GM18511 (cell line): Measurements from ENCODE around the gene ATP8B2.
"Not testable (repeated sequence)": the region's sequence is repeated elsewhere in the genome, so short reads cannot be mapped to it uniquely, and the experiment has no call there.

ENCODE experiments used
- ATAC-seq: cut with Tn5 transposase; IDR thresholded peaks from one replicate; pipeline ENCODE4 v1.9.1; 2021; ENCODE audit warnings: mild to moderate bottlenecking, moderate library complexity; ENCODE audit not compliant: unreplicated experiment

The ATP8B2 gene

DNA sequence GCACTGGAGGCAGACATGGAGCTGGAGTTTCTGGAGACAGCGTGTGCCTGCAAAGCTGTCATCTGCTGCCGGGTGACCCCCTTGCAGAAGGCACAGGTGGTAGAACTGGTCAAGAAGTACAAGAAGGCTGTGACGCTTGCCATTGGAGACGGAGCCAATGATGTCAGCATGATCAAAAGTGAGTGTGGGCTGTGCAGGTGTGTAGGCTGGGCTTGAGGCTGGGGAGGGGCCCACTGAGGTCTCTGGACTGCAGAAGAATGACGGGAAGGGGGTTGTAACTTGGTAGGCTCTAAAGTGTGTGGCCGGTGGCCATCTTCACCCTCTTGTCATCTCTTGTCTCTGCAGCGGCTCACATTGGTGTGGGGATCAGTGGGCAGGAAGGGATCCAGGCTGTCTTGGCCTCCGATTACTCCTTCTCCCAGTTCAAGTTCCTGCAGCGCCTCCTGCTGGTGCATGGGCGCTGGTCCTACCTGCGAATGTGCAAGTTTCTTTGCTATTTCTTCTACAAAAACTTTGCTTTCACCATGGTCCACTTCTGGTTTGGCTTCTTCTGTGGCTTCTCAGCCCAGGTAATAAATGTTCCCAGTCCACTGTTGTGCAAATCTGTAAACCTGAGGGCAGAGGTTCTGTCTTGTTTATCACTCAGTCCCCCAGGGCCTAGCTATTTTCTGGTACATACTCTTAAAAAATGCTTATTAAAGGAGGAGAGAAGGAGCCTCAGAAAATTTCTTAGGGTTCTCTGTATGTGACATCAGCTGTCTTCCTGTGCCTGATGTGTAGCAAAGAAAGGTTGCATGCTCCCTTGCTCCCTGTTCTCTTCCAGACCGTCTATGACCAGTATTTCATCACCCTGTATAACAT lies 19.9 kb downstream of the ATP8B2 start:
- ATAC-seq = no peak

DNA sequence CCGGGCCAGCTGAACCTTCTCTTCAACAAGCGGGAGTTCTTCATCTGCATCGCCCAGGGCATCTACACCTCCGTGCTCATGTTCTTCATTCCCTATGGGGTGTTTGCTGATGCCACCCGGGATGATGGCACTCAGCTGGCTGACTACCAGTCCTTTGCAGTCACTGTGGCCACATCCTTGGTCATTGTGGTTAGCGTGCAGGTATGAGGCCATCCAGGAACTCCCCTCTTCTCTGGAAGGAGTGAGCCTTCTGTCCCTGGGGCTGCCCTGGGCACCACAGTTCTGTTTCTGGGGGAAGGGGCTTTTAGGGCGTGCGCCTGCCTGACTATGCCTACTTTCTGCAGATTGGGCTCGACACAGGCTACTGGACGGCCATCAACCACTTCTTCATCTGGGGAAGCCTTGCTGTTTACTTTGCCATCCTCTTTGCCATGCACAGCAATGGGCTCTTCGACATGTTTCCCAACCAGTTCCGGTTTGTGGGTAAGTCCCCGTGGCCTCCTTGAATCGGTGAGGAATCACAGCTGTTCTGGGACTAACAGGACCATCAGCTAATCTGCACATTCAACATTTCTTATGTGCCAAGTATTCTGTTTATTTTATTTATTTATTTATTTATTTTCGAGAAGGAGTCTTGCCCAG lies 21.1 kb downstream of the ATP8B2 start:
- no peak for ATAC-seq

DNA sequence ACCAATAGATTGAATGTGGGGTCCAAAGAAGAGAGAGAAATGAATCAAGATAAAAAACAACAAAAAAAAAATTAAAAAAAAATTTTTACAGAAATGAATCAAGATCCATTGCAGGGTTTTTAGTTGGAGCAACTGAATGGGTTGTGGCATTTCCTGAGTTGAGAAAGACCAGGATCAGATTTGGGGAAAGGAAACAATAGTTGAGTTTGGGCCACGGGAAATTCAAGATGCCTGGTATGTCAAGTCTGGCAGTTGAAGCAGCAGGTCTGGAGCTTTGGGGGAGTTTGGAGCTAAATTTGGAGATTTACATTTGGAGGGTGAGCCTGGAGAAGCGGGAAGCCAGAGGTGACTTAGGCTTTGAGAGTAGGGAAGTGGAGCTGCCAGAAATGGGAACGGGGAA lies 22.6 kb downstream of the ATP8B2 start:
- no peak for ATAC-seq

DNA sequence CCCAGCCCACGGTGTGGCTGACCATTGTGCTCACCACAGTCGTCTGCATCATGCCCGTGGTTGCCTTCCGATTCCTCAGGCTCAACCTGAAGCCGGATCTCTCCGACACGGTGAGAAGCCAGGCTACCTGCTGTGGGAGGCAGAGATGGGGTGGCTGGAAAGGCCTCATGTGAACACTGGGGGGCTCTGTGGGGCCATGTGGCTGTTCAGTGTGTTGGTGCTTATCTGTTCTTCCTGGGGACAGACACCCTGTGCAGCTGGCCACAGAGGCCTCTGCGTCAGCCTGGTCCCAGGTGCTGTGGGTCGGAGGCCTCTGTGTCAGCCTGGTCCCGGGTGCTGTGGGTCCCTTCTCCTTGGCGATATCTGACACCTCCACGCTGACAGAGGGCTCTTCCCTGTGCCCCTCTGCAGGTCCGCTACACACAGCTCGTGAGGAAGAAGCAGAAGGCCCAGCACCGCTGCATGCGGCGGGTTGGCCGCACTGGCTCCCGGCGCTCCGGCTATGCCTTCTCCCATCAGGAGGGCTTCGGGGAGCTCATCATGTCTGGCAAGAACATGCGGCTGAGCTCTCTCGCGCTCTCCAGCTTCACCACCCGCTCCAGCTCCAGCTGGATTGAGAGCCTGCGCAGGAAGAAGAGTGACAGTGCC lies 23.2 kb downstream of the ATP8B2 start:
- ATAC-seq = no peak

DNA sequence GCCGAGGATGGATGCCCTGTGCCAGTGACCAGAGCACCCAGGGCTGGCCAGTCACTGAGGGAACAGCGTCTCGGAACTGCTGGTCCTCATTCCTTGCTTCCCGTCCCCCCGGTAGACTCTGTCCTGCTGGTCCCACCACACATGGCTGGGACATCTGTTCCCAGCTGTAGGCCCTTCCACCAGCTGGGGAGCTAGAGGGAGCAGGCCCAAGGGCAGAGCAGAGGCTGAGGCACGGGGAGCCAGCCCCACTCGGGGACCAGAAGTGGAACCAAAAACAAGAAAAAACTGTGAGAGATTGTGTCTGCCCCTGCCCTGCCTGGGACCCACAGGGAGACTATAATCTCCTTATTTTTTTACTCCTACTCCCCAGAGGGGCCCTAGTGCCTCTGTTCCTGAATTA lies 23.8 kb downstream of the ATP8B2 start:
- ATAC-seq = no peak

DNA sequence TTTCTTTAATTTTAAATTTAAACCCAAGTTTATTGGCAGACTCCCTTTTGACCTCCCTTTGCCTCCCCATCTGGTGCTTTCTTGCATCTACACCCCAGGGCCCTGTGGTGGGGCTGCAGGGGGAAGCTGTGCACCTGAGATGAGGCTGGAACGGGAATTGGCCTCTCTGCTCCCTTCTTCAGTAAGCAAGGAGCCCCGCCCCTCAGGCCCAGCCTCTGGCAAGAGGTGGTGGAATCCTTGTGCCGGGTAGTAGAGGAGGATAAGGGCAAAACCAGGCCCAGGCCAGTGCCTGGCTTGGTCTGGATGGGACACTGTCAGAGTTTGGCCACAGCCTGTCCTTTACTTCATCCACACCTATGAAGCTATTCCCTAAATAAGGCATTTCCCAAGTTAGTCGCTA lies 25.1 kb downstream of the ATP8B2 start:
- ATAC-seq = no peak

DNA sequence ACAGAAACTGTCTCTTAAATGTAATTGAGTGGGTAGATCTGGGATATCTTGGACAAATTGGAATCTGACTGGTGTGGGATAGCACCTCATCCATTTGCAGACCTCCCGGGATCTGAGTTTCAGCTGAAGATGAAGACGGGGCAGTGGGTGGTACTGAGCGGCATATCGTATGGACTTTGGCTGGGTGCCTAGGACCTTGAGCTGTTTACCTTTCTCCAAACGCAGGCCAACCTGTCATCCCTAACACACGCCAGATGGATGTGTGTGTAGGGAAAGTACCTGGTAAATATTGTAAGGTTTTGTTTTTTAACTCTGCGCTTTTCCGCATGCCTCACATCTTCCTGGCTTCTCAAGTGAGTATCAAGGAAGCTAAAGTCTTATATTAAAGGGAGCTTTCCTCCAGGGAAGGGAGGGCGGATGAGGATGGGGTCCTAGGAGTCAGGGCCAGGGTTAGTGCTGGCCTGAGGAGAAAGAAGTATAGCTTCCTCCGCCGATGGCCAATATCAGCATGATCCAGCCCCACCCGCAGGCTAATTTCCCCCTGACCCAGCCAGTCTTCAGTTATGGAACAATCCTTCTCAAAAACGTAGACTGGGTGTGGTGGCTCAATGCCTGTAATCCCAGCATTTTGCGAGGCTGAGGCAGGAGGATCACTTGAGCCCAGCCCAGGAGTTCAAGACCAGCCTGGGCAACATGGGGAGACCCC lies 26.2 kb downstream of the ATP8B2 start:
- no peak for ATAC-seq

DNA sequence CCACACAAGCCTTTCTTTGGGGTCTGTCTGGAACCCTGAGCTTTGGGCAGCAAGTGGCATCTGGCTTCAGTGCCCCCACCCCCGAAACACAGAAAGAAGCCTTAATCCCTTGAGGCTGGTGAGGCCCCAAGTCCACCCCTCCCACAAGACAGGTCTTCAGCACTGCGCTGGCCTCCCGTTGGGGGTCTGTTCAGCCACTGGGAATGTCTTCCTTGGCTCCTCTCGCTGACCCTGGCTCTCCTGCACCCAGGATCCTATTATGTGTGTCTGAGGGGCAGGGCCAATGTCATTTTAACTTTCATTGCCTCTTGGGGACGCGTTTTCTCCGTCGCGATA lies 26.9 kb downstream of the ATP8B2 start:
- ATAC-seq = no peak

DNA sequence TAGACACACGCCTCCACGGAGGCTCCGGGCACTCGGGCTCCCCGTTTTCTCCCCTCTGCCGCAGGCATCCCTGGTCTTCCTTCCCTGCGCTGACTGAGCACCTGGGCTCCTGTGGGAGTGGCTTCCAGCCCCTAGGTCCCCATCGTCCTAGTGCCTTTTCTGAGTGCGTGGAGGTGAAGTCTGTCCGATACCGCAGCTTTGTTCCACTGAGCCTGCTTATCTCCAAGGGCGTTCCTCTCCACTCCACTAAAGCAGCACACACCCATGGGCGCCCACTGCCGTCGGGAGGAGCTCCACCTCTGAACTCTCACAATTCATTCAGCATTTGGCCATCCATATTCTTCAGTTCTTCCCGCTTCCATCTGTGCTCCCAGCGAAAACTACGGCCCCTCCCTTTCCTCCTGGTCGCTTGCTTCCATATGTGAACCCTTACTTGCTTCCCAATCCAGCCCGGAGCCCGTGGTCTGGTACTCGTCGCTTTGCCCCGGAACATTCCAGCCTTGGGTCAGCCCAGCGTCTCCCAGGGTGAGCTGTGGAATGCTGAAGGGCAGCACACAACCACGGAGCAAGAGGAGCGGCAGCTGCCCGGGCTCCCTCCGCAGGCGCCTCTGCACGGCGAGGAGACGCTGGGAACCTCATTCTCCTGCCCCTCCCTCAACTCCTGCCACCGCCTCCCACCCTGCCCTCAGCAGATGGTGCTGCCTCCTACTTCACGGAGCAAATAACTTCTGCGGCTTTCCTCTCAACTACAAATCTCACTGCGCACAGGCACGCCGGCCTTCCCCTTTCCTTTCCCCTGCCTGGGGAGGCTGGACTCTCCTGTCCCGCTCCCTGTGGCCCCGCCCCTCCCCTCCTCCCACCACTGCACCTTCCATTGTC lies 27.5 kb downstream of the ATP8B2 start:
- ATAC-seq = no peak

DNA sequence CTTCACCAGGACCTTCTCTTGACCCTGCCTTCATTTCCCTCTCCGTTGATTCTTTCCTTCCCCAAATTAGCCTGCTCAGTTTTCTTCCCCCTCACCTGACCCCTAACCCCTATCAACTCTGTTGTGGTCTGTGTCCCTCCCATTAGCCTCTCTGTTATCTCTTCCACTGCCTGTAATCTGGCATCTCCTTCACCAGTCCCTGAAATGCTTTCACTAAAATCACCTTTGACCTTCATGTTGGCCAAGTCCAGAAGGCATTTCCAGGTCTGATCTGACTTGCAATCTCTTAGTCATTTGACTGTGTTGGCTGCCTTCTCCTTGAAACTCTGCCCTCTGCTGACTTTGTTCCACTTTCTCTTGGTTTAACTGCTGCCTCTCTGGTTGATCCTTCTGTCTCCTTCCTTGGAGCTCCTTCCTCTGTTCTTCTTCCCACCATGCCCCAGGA lies 28.2 kb downstream of the ATP8B2 start:
- ATAC-seq = no peak

DNA sequence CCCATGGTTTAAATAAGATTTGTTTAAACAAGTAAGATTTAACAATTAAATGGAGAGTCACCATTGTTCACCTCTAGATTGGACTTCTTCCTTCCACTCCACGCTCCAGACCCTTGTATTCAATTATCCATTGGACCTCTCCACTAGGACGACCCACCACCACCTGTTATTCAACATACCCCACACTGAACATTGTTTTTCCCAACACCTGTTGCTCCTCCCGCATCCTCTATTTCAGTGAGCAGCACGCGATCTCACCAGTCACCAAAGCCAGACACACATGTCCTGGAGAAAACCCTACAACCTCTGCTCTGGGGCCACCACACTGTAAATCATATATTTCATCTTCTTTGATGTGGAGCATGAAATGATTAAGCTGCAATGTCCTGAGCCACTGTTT lies 28.6 kb downstream of the ATP8B2 start:
- no peak for ATAC-seq

DNA sequence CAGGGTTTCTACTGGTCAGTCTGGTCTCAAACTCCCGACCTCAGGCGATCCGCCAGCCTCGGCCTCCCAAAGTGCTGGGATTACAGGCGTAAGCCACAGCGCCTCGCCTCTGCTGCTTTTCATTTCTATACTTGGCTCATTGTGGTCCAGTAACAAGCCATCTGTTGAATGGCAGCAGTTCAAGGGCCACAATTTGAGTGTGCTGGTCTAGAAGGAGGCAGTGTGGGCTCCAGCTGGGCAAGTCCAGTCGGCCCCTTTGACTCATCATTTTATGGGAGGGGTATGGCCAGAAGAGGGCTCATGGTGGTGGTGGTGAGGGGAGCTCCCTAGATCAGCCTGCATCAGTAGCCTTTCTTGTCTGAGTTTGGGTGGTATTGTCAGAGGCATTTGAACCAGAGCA lies 33.2 kb downstream of the ATP8B2 start:
- ATAC-seq = no peak

DNA sequence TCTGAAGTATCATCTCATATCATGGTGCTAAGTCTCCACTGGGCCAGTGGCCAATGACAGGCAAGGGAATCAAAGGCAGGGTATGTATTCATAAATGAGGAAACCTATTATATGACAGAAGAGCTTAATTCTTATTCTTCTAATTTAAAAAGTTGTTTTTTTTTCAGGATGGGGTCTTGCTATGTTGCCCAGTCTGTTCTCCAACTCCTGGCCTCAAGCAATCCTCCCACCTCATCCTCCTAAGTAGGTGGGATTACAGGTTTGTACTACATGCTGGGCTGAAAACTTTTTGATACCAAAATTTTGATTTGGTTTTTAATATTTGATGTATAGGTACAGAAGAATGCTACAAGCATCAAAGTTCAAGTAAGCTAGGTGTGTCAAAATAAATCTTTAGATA lies 35.0 kb downstream of the ATP8B2 start:
- no peak for ATAC-seq

DNA sequence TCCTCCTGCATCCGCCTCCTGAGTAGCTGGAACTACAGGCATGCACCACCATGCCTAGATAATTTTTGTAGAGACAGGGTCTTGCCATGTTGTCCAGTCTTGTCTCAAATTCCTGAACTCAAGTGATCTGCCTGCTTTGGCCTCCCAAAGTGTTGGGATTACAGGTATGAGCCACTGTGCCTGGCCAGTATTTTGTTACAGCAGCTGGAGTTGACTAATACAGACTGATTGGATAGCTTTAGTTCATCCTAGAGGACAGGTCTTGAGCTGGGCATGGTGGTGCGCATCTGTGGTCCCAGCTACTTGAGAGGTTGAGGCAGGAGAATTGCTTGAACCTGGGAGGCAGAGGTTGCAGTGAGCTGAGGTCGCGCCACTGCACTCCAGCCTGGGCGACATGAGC lies 35.6 kb downstream of the ATP8B2 start:
- not testable (repeated sequence) for ATAC-seq

DNA sequence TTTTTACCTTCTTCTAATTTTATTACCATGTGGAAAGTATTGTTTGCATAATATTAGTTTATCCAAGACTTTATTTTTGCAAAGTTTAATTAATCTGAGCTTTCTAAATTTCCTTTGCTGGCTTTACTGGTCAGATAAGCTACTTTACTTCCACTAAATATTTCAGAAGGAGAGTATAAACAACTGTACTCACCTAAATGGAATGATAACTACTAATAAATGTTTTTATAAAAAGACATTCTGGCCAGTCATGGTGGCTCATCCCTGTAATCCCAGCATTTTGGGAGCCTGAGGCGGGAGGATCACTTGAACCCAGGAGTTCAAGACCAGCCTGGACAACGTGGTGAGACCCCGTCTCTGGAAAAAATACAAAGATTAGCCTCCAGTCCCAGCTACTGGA lies 36.0 kb downstream of the ATP8B2 start:
- no peak for ATAC-seq

DNA sequence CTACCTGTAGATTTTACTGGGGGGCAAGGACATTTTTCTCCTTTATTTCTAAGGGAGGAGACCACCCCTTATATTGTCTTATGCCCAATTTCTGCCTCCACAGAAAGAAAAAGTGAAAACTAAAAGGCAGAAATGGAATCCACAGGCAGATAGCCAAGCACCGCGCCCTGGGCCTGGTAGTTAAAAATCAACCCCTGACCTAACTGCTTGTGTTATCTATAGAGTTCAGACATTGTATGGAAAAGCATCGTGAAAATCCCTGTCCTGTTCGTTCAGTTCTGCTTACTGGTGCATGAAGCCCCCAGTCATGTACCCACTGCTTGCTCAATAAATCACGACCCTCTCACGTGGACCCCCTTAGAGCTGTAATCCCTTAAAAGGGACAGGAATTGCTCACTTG lies 46.1 kb downstream of the ATP8B2 start:
- no peak for ATAC-seq

DNA sequence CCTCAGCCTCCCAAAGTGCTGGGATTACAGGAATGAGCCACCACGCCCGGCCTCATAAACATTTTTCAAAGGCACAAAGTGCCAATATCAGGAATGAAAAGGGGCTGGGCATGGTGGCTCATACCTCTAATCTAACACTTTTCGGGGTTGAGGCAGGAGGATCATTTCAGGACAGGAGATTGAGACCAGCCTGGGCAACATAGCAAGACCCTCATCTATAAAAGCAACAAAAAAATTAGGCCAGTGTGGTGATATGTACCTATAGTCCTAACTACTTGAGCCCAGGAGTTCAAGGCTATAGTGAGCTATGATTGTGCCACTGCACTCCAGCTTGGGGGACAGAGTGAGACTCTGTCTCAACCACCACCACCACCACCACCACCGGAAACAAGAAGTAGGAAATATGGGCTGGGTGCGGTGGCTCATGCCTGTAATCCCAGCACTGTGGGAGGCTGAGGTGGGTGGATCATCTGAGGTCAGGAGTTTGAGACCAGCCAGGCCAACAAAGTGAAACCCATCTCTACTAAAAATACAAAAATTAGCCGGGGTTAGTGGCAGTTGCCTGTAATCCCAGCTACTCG lies 48.5 kb downstream of the ATP8B2 start:
- ATAC-seq = not testable (repeated sequence)

DNA sequence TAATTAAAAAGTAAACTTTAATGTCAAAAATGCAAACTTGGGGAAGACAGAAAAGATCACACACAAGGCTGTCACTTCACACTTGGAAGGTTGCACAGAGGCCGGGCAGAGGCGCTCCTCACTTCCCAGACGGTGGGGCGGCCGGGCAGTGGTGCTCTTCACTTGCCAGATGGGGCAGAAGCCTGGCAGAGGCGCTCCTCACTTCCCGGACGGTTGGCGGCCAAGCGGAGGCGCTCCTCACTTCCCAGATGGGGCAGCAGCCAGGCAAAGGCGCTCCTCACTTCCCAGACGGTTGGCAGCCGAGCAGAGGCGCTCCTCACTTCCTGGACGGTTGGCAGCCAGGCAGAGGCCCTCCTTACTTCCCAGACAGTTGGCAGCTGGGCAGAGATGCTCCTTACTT lies 54.0 kb downstream of the ATP8B2 start:
- ATAC-seq = no peak

DNA sequence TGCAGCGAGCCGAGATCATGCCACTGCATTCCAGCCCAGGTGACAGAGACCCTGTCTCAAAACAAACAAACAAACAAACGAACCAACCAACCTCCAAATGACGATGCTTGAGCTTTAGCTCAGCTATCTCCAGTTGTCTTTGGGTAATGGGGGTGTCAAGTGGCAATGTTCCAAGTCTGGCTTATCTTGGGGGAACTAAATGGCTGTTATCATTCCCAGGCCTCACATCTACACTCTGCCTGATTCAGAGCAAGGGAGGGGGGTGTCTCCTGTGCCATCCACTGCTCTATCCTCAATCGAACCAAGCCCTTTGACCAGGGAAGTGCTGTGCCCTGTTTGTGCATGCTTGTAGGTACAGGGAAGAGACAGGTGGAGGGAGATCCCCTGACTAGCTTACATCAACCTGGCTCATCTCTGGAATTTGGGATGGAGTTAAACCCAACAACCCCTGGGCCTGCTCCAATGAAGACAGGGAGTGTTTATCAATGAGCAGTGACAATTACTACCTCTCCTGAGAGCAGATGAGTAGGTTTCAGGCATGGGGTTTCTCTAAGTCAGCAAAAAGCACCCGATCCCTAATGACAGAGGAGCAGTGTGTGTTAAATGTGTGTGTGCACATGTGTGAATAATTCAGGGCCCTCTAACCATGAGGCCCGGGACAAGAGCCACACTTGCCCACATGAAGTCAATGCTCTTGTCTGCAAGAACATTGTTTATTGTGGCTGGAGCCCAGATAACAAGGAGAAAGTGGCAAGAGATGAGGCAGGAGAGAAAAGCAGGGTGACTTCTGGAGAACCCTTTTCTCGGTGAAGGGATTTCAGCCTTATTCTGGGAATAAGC lies 59.5 kb downstream of the ATP8B2 start:
- no peak for ATAC-seq
